ENCODE measurements around the gene KCNIP1.

DNA sequence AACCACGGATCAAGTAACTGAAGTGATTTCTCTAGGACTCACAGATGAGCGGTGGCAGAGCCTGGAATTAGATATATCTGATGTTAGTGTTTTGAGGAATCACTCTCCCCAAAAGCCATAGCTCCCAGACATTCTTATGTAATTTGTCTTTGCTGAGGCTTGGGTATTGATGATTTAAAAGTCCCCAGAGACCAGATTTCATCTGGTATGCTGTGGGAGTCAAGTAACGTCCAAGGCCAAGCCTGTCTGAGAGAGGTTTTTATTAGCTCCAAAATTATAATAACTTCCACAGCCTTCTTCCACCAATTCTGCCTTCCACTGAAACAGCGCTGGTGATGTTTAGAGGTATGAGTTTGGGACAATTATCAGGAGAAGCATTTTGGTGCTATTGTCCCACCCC lies 21.3 kb upstream of the KCNIP1 start:
- TF ChIP-seq, protein P1, sequence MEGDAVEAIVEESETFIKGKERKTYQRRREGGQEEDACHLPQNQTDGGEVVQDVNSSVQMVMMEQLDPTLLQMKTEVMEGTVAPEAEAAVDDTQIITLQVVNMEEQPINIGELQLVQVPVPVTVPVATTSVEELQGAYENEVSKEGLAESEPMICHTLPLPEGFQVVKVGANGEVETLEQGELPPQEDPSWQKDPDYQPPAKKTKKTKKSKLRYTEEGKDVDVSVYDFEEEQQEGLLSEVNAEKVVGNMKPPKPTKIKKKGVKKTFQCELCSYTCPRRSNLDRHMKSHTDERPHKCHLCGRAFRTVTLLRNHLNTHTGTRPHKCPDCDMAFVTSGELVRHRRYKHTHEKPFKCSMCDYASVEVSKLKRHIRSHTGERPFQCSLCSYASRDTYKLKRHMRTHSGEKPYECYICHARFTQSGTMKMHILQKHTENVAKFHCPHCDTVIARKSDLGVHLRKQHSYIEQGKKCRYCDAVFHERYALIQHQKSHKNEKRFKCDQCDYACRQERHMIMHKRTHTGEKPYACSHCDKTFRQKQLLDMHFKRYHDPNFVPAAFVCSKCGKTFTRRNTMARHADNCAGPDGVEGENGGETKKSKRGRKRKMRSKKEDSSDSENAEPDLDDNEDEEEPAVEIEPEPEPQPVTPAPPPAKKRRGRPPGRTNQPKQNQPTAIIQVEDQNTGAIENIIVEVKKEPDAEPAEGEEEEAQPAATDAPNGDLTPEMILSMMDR (IDR thresholded peaks at IDR 0.05) = no peak
- no peak for TF ChIP-seq SIN3A (IDR thresholded peaks at IDR 0.05; ENCODE audit: borderline replicate concordance, insufficient read depth, low read depth, low read length)

All from Panc1 (cell line).